GM12864 (cell line): Measurements from ENCODE around the gene DDR1.

Source experiments
- DNase-seq: peaks from one replicate; pipeline ENCODE4 v3.0.0-alpha.2; 2011; ENCODE audit warnings: low read depth
- H3K4me3 ChIP-seq: 2 replicates; pipeline ENCODE4 v1.5.1; 2011; ENCODE audit warnings: mild to moderate bottlenecking, low read depth, low read length, control low read depth
- CTCF ChIP-seq: IDR thresholded peaks from 2 replicates; pipeline ENCODE4 v1.5.1; 2011; ENCODE audit warnings: low read depth, mild to moderate bottlenecking, moderate library complexity, low read length, control low read depth, inconsistent platforms; ENCODE audit errors: missing control alignments

The DDR1 gene

GRCh38 chr6:30877419-30878262 is 6.7 kb upstream of the DDR1 start:
- DNase-seq: peak; percentile 49
- TF ChIP-seq CTCF: peak; percentile 85
- peak overlapping the region; percentile 6; the same call in 1 of the 2 replicates for H3K4me3 ChIP-seq

- TF ChIP-seq CTCF: no peak
- no peak for DNase-seq
- H3K4me3 ChIP-seq: no peak overlapping the region
Measured at GRCh38 chr6:30879684-30880427, 4.5 kb upstream of the DDR1 start.

- H3K4me3 ChIP-seq: no peak overlapping the region
- no peak for TF ChIP-seq CTCF
- no peak for DNase-seq
Measured at GRCh38 chr6:30880698-30881252, 3.5 kb upstream of the DDR1 start.

- DNase-seq: no peak
- H3K4me3 ChIP-seq: no peak overlapping the region
- TF ChIP-seq CTCF: no peak
Measured at GRCh38 chr6:30881392-30882203, 2.7 kb upstream of the DDR1 start.

- TF ChIP-seq CTCF: no peak
- no peak overlapping the region for H3K4me3 ChIP-seq
- no peak for DNase-seq
Measured at GRCh38 chr6:30882204-30882758, 2.0 kb upstream of the DDR1 start.

GRCh38 chr6:30882759-30883684 is 1.3 kb upstream of the DDR1 start:
- DNase-seq: peak; percentile 50
- TF ChIP-seq CTCF: no peak
- H3K4me3 ChIP-seq: peak overlapping the region; percentile 41
